ENCODE measurements around the gene GFAP. TPM values are rescaled to one million over a fixed set of nuclear protein-coding genes. Genes with fewer than 3 reads are reported as not detected.

Gene GFAP
- total and polyA plus RNA-seq, 4 donors: 0.24 to 0.42 (median 0.33) TPM; not detected in 1

GRCh38 chr17:44952946-44953475 lies 37.7 kb upstream of the GFAP start:
- H3K27me3 ChIP-seq (ENCODE audit: control insufficient read depth in 4 of 4, insufficient read depth in 4 of 4, low read length in 3 of 4): no peaks in the 10 kb centered on the region
- H3K9me3 ChIP-seq (ENCODE audit: control insufficient read depth in 4 of 4, low read length in 3 of 4): no peaks in the 10 kb centered on the region
- no peak for TF ChIP-seq HNF4G (IDR thresholded peaks at IDR 0.05)
- TF ChIP-seq ATF3 (IDR thresholded peaks at IDR 0.05): no peak
- no peak for TF ChIP-seq SP1 (IDR thresholded peaks at IDR 0.05)
- TF ChIP-seq GABPA (IDR thresholded peaks at IDR 0.05 in 1 of 2, conservative IDR thresholded peaks at IDR 0.05 in 1 of 2): no peak
- TF ChIP-seq RXRA (IDR thresholded peaks at IDR 0.05): no peak
- TF ChIP-seq FOXA2 (IDR thresholded peaks at IDR 0.05): no peak
- TF ChIP-seq EGR1 (IDR thresholded peaks at IDR 0.05; ENCODE audit: low read depth in 2 of 2): no peak
- TF ChIP-seq HNF4A (conservative IDR thresholded peaks at IDR 0.05): no peak
- TF ChIP-seq FOXA1 (IDR thresholded peaks at IDR 0.05): no peak
- no peak for TF ChIP-seq TAF1 (conservative IDR thresholded peaks at IDR 0.05)
- no peak for TF ChIP-seq JUND (IDR thresholded peaks at IDR 0.05)
- H3K27ac ChIP-seq (ENCODE audit: low read depth in 1 of 2, low read length in 2 of 2): no peak overlapping the region
- H3K4me1 ChIP-seq (ENCODE audit: control insufficient read depth in 4 of 4, insufficient read depth in 4 of 4, low read length in 3 of 4): peaks cover 0 to 3% (median 3%) of the 10 kb centered on the region in 4 donors
- no peak overlapping the region for H3K4me3 ChIP-seq (ENCODE audit: low read depth in 1 of 3, low read length in 3 of 3)
- WGBS: 89% methylated on average over 6 of the region's 6 CpGs
- H3K9ac ChIP-seq (ENCODE audit: low read depth in 1 of 2, low read length in 2 of 2): no peak overlapping the region
- no peak for DNase-seq (ENCODE audit: low spot score)
- no peaks in the 10 kb centered on the region for H3K36me3 ChIP-seq (ENCODE audit: control insufficient read depth in 4 of 4, insufficient read depth in 3 of 4, low read depth in 1 of 4, low read length in 3 of 4)

GRCh38 chr17:44948315-44948795 lies 33.1 kb upstream of the GFAP start:
- no peak overlapping the region for H3K27ac ChIP-seq (ENCODE audit: low read depth in 1 of 2, low read length in 2 of 2)

More at GRCh38 chr17:44948315-44948795, 33.1 kb upstream of the GFAP start:
- 78% methylated on average over 7 of the region's 7 CpGs for WGBS
- TF ChIP-seq FOXA1 (IDR thresholded peaks at IDR 0.05): no peak
- no peak for TF ChIP-seq JUND (IDR thresholded peaks at IDR 0.05)
- TF ChIP-seq CTCF (IDR thresholded peaks at IDR 0.05; ENCODE audit: low read depth, low read length, missing input control): no peak
- TF ChIP-seq ATF3 (IDR thresholded peaks at IDR 0.05): no peak
- no peak for TF ChIP-seq EGR1 (IDR thresholded peaks at IDR 0.05; ENCODE audit: low read depth in 2 of 2)
- TF ChIP-seq RAD21 (IDR thresholded peaks at IDR 0.05): no peak
- no peak for TF ChIP-seq MAX (IDR thresholded peaks at IDR 0.05)
- no peak for TF ChIP-seq REST (IDR thresholded peaks at IDR 0.05)
- no peak for TF ChIP-seq TAF1 (conservative IDR thresholded peaks at IDR 0.05)
- no peak for TF ChIP-seq NR2F2 (IDR thresholded peaks at IDR 0.05)
- TF ChIP-seq FOXA2 (IDR thresholded peaks at IDR 0.05): no peak
- no peak for TF ChIP-seq HNF4G (IDR thresholded peaks at IDR 0.05)
- TF ChIP-seq ZBTB33 (IDR thresholded peaks at IDR 0.05): no peak
- TF ChIP-seq HNF4A (conservative IDR thresholded peaks at IDR 0.05): no peak
- TF ChIP-seq YY1 (IDR thresholded peaks at IDR 0.05): no peak
- Histone ChIP-seq H3K9ac (ENCODE audit: low read depth in 1 of 2, low read length in 2 of 2) (no peak overlapping the region), H3K4me1 (ENCODE audit: control insufficient read depth in 4 of 4, insufficient read depth in 4 of 4, low read length in 3 of 4) (peaks cover 4 to 13% (median 8%) of the 10 kb centered on the region in 4 donors), H3K9me3 (ENCODE audit: control insufficient read depth in 4 of 4, low read length in 3 of 4) (no peaks in the 10 kb centered on the region), H3K36me3 (ENCODE audit: control insufficient read depth in 4 of 4, insufficient read depth in 3 of 4, low read depth in 1 of 4, low read length in 3 of 4) (no peaks in the 10 kb centered on the region), H3K4me3 (ENCODE audit: low read depth in 1 of 3, low read length in 3 of 3) (peak overlapping the region; percentile 47 to 79 (median 63)), H3K27me3 (ENCODE audit: control insufficient read depth in 4 of 4, insufficient read depth in 4 of 4, low read length in 3 of 4) (no peaks in the 10 kb centered on the region)
- DNase-seq (ENCODE audit: low spot score): no peak

All from liver (tissue), 9 donors.